GM04504 (cell line): ENCODE data around the gene HASPIN.
"Not testable (repeated sequence)": the region's sequence is repeated elsewhere in the genome, so short reads cannot be mapped to it uniquely, and the experiment has no call there.

ENCODE experiments used
- DNase-seq: peaks from one replicate; pipeline ENCODE4 v3.0.0-alpha.2; 2012; ENCODE audit warnings: low read depth

HASPIN gene

DNA sequence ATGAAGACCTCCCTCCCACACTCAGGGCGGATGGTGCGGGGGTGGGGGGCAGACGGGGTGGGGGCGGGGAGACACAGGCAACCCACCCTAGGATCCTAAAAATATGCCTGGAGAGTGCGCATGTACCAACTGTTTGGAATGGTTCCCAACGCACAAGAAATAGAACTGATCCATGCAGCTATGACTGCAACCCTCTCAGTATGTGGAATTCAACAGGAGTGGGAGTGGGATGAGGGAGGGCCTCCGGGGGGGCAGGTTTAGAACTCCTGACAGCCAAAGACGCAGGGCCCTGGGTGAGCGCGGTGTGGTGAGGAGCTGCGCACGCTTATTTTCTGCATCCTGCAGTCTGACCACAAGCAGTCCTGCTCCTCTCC, 26.6 kb upstream of the HASPIN start:
- no peak for DNase-seq

DNA sequence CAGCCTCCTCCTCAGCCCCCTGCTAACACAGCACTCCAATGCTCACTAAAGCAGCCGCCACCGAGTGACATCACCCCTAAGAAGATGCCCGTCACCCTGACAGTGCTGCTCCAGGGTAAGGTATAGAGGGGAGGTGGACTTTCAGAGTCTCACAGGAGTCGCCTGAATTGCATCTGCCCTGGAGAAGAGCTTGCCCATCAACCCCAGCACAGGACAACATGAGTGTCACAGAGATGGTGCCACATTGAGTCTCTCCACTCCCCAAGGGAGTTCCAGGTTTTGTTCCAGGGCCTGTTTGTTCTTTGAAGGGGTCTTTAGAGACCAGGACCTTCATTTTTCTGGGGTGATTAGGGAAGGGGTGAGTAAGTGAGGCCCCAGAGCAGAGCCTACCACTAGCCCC, 25.6 kb upstream of the HASPIN start:
- no peak for DNase-seq

DNA sequence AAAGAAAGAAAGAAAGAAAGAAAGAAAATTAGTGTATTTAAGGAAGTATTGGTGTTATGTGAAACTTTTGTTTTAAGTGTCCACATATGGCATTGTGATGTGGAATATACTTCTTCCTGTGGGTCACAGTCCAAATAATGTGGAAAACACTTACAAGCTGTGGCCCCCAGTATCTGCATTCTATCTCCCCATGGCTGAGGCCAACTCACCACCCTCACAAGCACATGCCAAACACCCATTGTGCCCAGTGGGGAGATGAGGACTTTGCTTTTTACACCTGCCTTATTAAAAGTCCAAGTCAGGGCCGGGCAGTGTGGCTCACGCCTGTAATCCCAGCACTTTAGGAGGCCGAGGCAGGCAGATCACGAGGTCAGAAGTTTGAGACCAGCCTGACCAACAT, 23.8 kb upstream of the HASPIN start:
- no peak for DNase-seq

DNA sequence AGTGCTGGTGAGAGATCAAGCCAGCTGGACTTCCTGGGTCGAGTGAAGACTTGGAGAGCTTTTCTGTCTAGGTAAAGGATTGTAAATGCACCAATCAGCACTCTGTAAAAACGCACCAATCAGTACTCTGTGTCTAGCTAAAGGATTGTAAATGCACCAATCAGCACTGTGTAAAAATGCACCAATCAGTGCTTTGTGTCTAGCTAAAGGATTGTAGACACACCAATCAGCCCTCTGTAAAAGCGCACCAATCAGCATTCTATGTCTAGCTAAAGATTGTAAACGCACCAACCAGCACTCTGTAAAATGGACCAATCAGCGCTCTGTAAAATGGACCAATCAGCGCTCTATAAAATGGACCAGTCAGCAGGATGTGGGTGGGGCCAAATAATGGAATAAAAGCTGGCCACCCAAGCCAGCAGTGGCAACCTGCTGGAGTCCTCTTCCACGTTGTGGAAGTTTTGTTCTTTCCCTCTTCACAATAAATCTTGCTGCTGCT, 21.6 kb upstream of the HASPIN start:
- DNase-seq: not testable (repeated sequence)

DNA sequence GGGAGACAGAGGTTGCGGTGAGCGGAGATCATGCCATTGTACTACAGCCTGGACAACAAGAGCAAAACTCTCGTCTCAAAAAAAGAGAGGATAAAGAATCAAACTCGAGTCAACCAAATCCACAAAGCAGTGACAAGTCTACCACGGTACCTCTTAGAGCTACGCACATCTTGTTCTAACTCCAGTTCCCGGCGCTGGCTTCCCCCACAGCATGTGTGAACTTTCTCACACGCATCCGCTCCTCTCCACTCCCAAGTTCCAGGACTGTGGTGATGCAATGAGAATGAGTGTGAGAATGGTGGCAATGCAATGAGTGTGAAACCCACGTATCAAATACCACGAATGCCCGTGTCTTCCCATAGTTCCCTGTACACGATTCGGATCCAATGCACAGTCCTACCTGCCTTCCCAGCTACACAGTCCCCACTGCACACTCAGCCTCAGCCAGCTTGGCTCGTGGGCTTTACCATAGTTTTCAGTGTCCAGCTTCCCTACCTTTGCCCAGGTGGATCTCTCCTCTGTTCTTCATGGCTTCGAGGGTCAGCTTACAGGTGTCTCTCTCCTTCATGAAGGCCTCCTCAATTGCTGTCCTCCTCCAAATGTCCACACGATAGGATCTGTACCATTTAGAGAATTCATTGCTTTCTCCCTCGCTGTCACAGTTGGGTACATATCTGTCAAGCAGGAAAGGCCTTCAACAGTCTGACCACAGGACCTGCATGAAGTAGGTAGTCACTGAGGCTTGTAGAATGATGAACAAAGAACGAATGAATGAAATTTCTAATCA, 18.6 kb upstream of the HASPIN start:
- no peak for DNase-seq

DNA sequence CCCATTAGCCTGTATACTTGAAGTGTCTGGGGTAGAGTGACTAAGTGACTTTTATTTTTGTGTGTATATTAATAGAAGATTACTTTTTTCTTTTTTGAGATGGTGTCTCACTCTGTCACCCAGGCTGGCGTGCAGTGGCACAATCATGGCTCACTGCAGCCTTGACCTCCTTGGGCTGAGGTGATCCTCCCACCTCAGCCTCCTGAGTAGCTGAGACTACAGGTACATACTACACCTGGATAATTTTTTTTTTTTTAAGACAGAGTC, 18.1 kb upstream of the HASPIN start:
- DNase-seq: not testable (repeated sequence)

DNA sequence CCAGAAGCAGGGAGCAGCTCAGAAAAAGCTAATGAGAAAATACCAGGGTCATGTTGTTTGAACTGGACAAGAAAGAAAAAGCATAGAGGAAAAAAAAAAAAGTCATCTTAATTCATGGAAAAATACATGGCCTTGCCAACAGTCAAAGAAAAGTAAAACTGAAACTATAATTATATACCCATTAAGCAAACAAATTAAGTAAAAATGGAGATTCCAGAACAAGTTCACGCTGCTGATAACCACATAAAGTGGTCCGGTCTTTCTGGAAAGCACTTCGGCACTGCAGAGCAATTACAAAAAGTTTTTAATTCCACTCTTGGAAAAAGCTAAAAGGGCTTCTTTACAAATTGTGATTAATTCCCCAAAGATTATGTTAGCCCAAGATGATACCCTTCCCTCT, 15.3 kb upstream of the HASPIN start:
- DNase-seq: no peak

DNA sequence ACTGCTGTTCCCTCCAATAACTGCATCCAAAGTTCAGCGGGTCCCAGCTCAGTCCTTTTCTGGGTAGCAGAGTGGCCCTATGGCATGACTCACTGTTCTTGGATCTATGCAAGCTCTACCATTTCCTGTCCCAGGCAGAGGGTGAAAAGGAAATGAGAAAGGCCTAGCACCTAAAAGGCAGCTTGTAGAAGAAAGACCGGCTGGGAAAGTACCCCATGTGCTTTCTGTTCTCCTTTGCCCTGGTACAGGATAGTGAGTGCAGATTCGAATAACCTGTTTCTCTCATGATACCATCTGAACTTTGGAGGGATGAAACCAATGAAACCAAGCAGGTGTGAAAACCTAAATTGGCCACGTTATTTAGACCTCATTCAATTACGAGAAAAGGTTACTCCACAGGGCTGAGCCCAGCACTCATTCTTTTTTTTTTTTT, 12.7 kb upstream of the HASPIN start:
- no peak for DNase-seq

DNA sequence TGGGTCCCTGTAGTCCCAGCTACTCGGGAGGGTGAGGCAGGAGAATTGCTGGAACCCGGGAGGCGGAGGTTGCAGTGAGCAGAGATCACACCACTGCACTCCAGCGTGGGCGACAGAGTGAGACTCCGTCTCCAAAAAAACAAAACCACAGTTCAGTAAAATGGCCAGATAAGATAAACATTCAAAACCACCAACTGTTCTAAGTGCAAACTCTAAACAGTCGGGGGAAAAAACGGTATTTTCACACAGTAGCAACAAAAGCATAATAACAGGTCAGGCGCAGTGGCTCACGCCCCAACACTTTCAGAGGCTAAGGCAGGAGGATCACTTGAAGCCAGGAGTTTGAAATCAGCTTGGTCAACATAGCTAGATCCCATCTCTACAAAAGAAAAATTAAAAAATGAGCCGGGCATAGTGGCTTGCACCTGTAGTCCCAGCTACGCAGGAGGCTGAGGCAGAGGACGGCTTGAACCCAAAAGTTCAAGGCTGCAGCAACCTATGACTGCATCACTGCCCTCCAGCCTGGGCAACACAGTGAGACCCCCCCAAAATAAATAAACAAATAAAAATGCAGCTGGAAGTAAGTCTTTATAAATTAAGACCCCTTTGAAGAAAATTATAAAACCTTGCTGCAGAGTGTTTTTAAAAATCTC, 10.8 kb upstream of the HASPIN start:
- no peak for DNase-seq

DNA sequence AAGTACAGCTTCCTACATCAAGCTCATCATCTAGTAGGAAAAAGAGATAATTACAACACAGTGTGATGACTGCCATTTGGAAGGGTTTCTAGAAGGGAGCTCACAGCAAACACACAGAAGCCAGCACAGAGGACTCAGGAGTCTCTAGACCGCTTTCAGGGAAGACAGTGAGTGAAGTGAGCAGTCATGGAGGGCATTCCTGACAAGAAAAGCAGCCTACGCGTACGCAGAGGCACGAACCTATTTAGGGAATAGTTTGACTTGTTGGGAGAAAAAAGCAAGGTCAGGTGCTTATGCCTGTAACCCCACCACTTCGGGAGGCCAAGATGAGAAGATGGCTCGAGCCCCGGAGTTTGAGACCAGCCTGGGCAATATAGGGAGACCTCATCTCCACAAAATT, 8.4 kb upstream of the HASPIN start:
- no peak for DNase-seq

DNA sequence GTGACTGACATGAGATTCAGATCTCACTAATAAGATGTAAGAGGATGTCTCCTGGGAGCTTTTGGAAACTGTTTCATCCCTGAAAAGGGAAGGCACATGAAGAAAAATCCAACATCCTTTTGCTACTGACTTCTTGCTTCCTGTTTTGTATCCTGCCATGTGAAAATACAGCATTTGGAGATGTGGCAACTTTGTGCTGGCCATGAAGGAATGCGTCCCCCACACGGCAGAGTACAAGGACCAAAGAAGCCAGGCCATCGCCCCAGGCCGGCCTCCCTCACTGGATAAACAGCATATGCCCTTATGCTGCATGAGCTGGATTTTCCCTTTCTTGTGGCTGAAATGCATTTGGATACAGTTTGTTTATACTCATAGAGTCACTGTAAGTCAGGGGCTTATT, 5.5 kb upstream of the HASPIN start:
- DNase-seq: no peak

DNA sequence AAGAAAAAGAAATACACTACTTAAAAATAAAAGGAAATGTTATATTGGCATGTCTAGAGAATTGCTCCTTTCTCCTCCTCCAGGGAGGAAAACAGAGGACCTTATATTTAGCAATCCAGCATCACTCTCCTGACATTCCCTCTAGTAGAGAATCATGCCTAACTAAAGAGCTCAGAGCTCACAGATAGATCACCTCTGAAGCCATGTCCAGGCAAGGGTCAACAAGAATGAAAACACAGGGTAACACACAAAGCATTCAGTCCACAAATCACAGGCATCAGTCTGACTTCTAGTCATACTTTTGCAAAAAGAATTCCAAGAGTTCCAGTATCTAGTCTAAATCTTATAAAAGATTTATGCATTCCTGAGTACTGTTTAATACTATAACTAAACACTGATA, 4.4 kb upstream of the HASPIN start:
- no peak for DNase-seq

DNA sequence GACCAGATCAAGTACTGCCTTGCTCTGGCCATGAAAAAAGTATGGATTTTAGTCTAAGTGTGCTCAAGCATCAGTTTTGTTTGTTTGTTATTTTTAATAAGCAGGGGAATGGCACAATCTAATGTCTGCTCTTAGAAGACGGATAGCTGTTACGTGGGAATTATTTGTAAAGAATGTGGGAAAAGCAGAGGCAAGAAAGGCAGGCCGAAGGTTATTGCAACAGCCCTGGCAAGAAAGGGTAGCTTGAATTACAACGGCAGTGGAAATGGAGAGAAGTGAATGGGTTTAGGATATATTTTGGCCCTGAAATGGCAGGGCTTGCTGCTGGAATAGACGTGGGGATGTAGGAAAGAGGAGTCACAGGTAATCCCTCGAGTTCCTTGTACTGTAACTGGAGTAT, 987 bp upstream of the HASPIN start:
- DNase-seq: no peak

DNA sequence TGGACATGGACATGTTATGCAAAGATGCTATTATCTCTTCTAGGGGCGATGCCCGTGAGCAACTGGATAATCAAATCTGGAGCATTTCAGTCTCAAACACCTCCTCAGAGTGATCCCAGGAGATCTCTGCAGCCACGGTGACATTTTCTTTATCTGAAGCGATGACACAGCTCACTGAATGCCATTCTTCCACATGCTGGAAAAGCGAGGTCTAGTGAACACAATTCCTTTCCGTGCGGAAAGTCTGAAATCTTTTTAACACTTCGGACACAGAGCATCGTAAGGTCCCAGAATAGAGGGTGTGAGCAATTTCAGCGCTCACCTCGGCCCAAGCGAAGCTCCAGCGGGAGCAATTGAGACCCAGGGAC, 531 bp upstream of the HASPIN start:
- no peak for DNase-seq

DNA sequence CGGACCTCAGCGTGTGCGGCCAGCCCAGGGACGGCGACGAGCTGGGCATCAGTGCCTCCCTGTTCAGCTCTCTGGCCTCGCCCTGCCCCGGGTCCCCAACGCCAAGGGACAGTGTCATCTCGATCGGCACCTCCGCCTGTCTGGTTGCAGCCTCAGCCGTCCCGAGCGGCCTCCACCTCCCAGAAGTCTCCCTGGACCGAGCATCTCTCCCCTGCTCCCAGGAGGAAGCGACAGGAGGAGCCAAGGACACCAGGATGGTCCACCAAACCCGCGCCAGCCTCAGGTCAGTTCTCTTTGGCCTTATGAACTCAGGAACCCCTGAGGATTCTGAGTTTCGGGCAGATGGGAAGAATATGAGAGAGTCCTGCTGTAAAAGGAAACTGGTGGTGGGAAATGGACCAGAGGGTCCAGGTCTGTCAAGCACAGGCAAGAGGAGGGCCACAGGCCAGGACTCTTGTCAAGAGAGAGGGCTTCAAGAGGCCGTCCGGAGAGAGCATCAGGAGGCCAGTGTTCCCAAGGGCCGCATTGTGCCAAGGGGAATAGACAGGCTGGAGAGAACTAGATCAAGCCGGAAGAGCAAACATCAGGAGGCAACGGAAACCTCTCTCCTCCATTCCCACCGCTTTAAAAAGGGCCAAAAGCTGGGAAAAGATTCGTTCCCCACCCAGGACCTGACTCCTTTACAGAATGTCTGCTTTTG, 825 bp downstream of the HASPIN start:
- DNase-seq: no peak

DNA sequence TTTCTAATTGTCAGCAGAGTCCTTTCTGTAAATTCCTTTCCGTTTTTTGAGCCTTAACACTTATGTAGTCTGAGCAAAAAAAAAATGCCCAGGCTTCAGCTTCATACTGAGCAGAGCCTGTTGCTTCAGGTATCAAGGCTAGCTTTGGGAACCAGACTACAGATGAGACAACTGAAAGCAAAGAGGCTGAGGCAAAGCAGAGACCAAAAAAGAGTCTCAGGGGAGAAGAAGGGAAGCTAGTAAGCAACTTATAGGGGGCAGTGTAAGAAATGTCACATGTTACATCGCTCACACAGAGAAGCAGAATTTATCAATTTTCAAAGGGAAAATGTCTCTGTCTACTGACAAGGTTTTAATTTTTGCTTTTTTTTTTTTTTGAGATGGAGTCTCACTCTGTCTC, 3.3 kb downstream of the HASPIN start:
- no peak for DNase-seq

DNA sequence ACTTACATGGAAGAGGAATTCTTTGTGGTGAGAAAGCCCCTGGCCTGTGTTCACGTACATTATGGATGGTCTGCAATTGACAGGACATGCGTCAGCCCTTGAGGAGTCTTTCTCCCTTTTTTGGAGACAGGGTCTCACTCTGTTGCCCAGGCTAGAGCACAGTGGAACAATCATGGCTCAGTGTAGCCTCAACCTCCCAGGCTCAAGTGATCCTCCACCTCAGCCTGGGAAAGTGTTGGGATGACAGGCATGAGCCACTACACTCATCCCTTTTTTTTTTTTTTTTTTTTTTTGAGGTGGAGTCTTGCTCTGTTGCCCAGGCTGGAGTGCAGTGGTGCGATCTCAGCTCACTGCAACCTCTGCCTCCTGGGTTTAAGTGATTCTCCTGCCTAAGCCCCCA, 4.4 kb downstream of the HASPIN start:
- DNase-seq: not testable (repeated sequence)

DNA sequence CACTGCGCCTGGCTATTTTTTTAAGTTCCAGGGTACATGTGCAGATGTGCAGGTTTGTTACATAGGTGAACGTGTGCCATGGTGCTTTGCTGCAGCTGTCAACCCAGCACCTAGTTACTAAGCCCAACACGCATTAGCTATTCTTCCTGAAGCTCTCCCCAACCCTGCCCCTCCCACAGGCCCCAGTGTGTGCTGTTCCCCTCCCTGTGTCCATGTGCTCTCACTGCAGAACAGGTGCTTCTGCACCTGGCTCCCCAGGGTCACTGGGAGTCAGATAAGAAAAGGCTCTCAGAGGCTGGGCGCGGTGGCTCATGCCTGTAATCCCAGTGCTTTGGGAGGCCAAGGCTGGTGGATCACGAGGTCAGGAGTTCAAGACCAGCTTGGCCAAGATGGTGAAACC, 6.2 kb downstream of the HASPIN start:
- DNase-seq: no peak

DNA sequence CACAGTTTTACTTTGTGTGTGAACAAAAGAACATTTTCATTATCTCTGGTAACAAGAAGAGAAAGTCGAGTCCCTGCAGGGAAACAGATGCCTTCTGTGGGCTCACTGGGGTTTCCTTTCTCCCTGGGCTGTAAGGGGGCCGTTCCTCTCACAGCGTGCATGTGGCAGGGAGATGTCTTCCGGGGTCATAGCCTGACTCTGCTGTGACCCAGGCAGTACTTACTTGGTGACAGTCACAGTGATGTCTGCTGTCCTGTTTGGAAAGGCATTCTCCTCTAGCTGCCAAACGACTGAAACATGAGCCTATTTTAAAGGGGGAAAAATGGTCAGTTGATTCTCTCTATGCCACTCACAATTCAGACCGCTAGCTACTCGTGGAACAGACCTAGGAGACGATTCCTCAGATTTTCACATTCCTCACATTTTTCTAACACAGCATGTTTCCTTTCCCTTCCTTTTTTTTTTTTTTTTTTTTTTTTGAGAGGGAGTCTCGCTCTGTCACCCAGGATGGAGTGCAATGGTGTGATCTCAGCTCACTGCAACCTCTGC, 7.3 kb downstream of the HASPIN start:
- DNase-seq: no peak

DNA sequence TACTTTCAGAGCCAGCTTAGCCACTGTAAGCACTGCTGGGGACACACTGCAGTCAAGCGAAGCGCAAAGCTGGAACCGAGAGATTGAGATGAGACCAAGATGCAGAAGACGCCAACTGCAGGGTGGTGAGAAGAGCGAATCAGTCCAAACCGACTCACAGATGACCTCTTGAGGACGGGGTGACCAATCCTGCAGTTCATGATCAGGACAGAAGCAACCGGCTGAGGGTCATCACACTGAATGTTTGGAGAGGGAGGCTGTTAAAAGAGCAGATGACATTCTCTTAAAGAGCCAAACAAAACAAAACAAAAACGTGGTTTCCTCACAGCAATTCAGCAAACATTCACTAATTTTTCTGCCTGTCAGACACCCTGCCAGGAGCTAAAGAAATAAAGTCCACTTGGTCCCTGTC, 8.5 kb downstream of the HASPIN start:
- DNase-seq: no peak

DNA sequence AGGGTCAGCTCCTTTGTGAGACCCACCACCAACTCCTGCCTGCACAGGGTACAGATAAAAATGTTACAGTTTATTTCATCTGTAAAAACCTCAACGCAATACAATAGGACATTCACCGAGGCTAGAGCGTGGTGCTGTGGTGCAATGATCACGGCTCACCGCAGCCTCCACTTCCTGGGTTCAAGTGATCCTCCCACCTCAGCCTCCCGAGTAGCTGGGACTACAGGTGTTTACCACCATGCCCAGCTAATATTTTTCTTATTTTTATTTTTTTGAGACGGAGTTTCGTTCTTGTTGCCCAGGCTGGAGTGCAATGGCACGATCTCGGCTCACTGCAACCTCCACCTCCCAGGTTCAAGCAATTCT, 11.2 kb downstream of the HASPIN start:
- not testable (repeated sequence) for DNase-seq

DNA sequence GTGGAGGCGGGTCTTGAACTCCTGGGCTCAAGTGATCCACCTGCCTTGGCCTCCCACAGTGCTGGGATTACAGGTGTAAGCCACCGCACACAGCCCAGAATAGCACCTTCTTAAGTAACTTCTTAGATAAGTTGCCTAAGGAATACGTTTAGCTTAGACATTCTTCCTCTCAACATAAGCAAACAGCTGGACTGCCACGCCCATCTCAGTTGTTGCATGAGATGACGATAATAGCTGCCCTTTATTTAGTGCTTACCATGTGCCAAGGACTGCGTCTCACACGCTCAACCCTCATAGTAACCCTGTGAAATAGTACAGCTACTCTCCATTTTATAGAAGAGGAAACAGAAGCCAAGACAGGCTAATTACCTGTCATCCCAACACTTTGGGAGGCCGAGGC, 11.8 kb downstream of the HASPIN start:
- DNase-seq: no peak

DNA sequence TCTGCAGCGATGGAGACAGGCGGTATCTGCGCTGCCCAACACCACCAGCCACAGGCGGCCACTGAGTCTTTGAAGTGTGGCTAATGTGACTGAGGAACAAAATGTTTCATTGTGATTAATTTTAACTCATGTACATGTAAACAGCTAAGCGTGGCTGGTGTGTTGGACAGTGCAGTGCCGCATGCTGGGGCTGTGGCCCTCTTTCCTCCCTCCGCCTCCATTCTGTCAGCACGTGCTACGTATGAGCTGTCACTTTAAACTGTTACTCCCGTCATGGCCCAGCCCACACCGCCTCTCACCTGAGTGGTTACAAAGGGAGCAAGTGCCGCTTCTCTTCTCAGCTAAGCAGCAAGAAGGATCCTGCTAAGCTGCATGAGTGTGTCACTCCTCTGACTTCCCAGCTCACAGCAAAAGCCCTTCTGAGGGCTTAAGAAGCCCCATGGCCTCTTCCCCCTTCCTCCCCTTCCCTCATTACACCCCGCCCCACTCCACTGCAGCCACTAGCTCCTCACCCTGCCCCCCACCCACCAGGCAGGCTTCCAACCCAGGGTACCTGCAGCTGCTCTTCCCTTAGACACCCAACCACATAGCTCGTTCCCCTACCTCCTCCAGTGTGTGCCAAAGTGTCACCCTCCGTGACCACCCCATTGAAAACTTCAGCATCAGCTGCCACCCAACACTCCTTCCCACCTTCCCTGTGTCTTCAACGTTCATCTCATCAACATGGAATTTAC, 15.0 kb downstream of the HASPIN start:
- no peak for DNase-seq
